Naive B cell (primary cell): Measurements from ENCODE around the gene IFNA5. TPM values are rescaled to one million over a fixed set of nuclear protein-coding genes. Genes with fewer than 3 reads are reported as not detected.

Source experiments
- ATAC-seq, 2 donors: fragments of 150-1000 bp; cut with Tn5 transposase; 2 replicates each; pipeline ENCODE4 v1.10.0; 2021; ENCODE audit warnings: low read depth in 2 of 2, mild to moderate bottlenecking in 2 of 2, moderate library complexity in 2 of 2
- DNase-seq: peaks from one replicate; pipeline ENCODE4 v3.0.0; 2022
- H3K27ac Mint-ChIP-seq, 6 donors: one replicate each; pipeline ENCODE4 v1.8.0; 2020 to 2022; ENCODE audit warnings: mild to moderate bottlenecking in 6 of 6, mixed read lengths in 6 of 6, moderate library complexity in 5 of 6, inconsistent platforms in 2 of 6
- H3K27me3 Mint-ChIP-seq, 3 donors: one replicate each; pipeline ENCODE4 v1.8.0; 2021 to 2022; ENCODE audit warnings: mixed read lengths in 3 of 3, mild to moderate bottlenecking in 1 of 3
- H3K36me3 Mint-ChIP-seq, 2 donors: one replicate each; pipeline ENCODE4 v1.8.0; 2020 to 2022; ENCODE audit warnings: mixed read lengths in 2 of 2, inconsistent platforms in 1 of 2, mild to moderate bottlenecking in 1 of 2
- H3K4me1 Mint-ChIP-seq, 3 donors: one replicate each; pipeline ENCODE4 v1.8.0; 2020 to 2022; ENCODE audit warnings: mixed read lengths in 3 of 3, inconsistent platforms in 1 of 3, mild to moderate bottlenecking in 1 of 3, moderate library complexity in 1 of 3
- H3K4me3 Mint-ChIP-seq, 8 donors: one replicate each; pipeline ENCODE4 v1.8.0; 2020 to 2022; ENCODE audit warnings: mild to moderate bottlenecking in 8 of 8, mixed read lengths in 8 of 8, moderate library complexity in 8 of 8, inconsistent platforms in 2 of 8
- H3K9me3 Mint-ChIP-seq, 7 donors: one replicate each; pipeline ENCODE4 v1.8.0; 2020 to 2022; ENCODE audit warnings: mixed read lengths in 7 of 7, mild to moderate bottlenecking in 5 of 7, inconsistent platforms in 2 of 7, moderate library complexity in 1 of 7
- polyA plus RNA-seq, 6 donors: library from polyadenylated mRNA; unstranded; fragments of 300-500 nt; fragmentation: Illumina TruSeq; gene quantifications; one replicate each; pipeline ENCODE4 v1.2.3, GENCODE V29; 2021; ENCODE audit warnings: low read depth in 6 of 6

IFNA5 gene
- polyA plus RNA-seq, 6 donors from 2014 or later, result not detected

GRCh38 chr9:21317956-21318923 lies 13.1 kb upstream of the IFNA5 start:
- Mint-ChIP-seq H3K27ac (peak overlapping the region in 1 of 6 donors; percentile 28), H3K4me3 (no peak overlapping the region), H3K4me1 (peaks cover 3 to 7% (median 6%) of the 10 kb centered on the region in 3 donors), H3K36me3 (no peaks in the 10 kb centered on the region), H3K9me3 (no peaks in the 10 kb centered on the region), H3K27me3 (peaks cover 0 to 12% (median 4%) of the 10 kb centered on the region in 3 donors)
- peak; percentile 18 for DNase-seq
- ATAC-seq, result peak; percentile 43 to 67

- Mint-ChIP-seq H3K27ac (no peak overlapping the region), H3K4me3 (no peak overlapping the region), H3K4me1 (no peaks in the 10 kb centered on the region), H3K27me3 (peaks cover 0 to 14% (median 4%) of the 10 kb centered on the region in 3 donors), H3K9me3 (no peaks in the 10 kb centered on the region), H3K36me3 (no peaks in the 10 kb centered on the region)
- DNase-seq, result no peak
- ATAC-seq, result no peak
Measured at GRCh38 chr9:21316860-21317259, 11.7 kb upstream of the IFNA5 start.

- H3K4me3 Mint-ChIP-seq, result no peak overlapping the region
- ATAC-seq (no peak), DNase-seq (no peak)
- H3K4me1 Mint-ChIP-seq, result no peaks in the 10 kb centered on the region
- no peak overlapping the region for H3K27ac Mint-ChIP-seq
- H3K36me3 Mint-ChIP-seq, result peaks cover 0 to 4% of the 10 kb centered on the region in 2 donors
- no peaks in the 10 kb centered on the region for H3K9me3 Mint-ChIP-seq
- H3K27me3 Mint-ChIP-seq, result peaks cover 0 to 20% (median 4%) of the 10 kb centered on the region in 3 donors
Measured at GRCh38 chr9:21316032-21316842, 11.1 kb upstream of the IFNA5 start.

GRCh38 chr9:21314152-21314551 lies 9.0 kb upstream of the IFNA5 start:
- peaks cover 0 to 4% of the 10 kb centered on the region in 2 donors for H3K36me3 Mint-ChIP-seq
- no peak overlapping the region for H3K4me3 Mint-ChIP-seq
- DNase-seq (no peak), ATAC-seq (no peak)
- H3K27ac Mint-ChIP-seq, result no peak overlapping the region
- no peaks in the 10 kb centered on the region for H3K9me3 Mint-ChIP-seq
- H3K4me1 Mint-ChIP-seq, result no peaks in the 10 kb centered on the region
- H3K27me3 Mint-ChIP-seq, result peaks cover 0 to 25% (median 10%) of the 10 kb centered on the region in 3 donors

- Mint-ChIP-seq H3K36me3 (peaks cover 0 to 4% of the 10 kb centered on the region in 2 donors), H3K4me1 (no peaks in the 10 kb centered on the region), H3K27me3 (peaks cover 10 to 25% (median 21%) of the 10 kb centered on the region in 3 donors), H3K9me3 (no peaks in the 10 kb centered on the region), H3K4me3 (no peak overlapping the region), H3K27ac (no peak overlapping the region)
- DNase-seq, result no peak
- ATAC-seq, result no peak
Measured at GRCh38 chr9:21311889-21312288, 6.8 kb upstream of the IFNA5 start.

GRCh38 chr9:21295992-21296391 lies 9.1 kb downstream of the IFNA5 start:
- Mint-ChIP-seq H3K27ac (no peak overlapping the region), H3K36me3 (no peaks in the 10 kb centered on the region), H3K27me3 (peaks cover 8 to 24% (median 19%) of the 10 kb centered on the region in 3 donors), H3K4me3 (peak overlapping the region in 1 of 8 donors; percentile 35), H3K4me1 (peaks cover 0 to 4% (median 0%) of the 10 kb centered on the region in 3 donors), H3K9me3 (no peaks in the 10 kb centered on the region)
- DNase-seq (no peak), ATAC-seq (no peak)

- Mint-ChIP-seq H3K4me1 (peaks cover 0 to 4% (median 0%) of the 10 kb centered on the region in 3 donors), H3K27ac (no peak overlapping the region), H3K27me3 (peaks cover 13 to 14% (median 14%) of the 10 kb centered on the region in 3 donors), H3K36me3 (no peaks in the 10 kb centered on the region), H3K4me3 (no peak overlapping the region), H3K9me3 (no peaks in the 10 kb centered on the region)
- ATAC-seq (peak in 1 of 2 donors; percentile 58), DNase-seq (no peak)
Measured at GRCh38 chr9:21294904-21295538, 10.1 kb downstream of the IFNA5 start.

GRCh38 chr9:21294364-21294774 lies 10.7 kb downstream of the IFNA5 start:
- Mint-ChIP-seq H3K36me3 (no peaks in the 10 kb centered on the region), H3K4me3 (no peak overlapping the region), H3K27ac (no peak overlapping the region), H3K4me1 (peaks cover 0 to 4% (median 0%) of the 10 kb centered on the region in 3 donors), H3K27me3 (peaks cover 13 to 14% (median 13%) of the 10 kb centered on the region in 3 donors), H3K9me3 (no peaks in the 10 kb centered on the region)
- DNase-seq, result no peak
- no peak for ATAC-seq

GRCh38 chr9:21289848-21290247 lies 15.3 kb downstream of the IFNA5 start:
- H3K27me3 Mint-ChIP-seq, result peaks cover 13 to 36% (median 24%) of the 10 kb centered on the region in 3 donors
- no peak overlapping the region for H3K4me3 Mint-ChIP-seq

GRCh38 chr9:21287280-21287679 lies 17.8 kb downstream of the IFNA5 start:
- Mint-ChIP-seq H3K4me1 (no peaks in the 10 kb centered on the region), H3K27ac (peak overlapping the region in 1 of 6 donors; percentile 40), H3K4me3 (no peak overlapping the region), H3K9me3 (peaks cover 0 to 3% (median 0%) of the 10 kb centered on the region in 7 donors), H3K36me3 (no peaks in the 10 kb centered on the region), H3K27me3 (peaks cover 9 to 28% (median 16%) of the 10 kb centered on the region in 3 donors)
- ATAC-seq (no peak), DNase-seq (no peak)

More at GRCh38 chr9:21289848-21290247, 15.3 kb downstream of the IFNA5 start:
- DNase-seq, result no peak
- no peaks in the 10 kb centered on the region for H3K36me3 Mint-ChIP-seq
- H3K27ac Mint-ChIP-seq, result no peak overlapping the region
- no peak for ATAC-seq
- no peaks in the 10 kb centered on the region for H3K4me1 Mint-ChIP-seq
- H3K9me3 Mint-ChIP-seq, result peaks cover 0 to 3% (median 0%) of the 10 kb centered on the region in 7 donors

GRCh38 chr9:21286659-21287058 lies 18.5 kb downstream of the IFNA5 start:
- ATAC-seq (no peak), DNase-seq (no peak)
- Mint-ChIP-seq H3K4me1 (no peaks in the 10 kb centered on the region), H3K36me3 (no peaks in the 10 kb centered on the region), H3K4me3 (no peak overlapping the region), H3K27ac (no peak overlapping the region), H3K27me3 (peaks cover 9 to 28% (median 16%) of the 10 kb centered on the region in 3 donors), H3K9me3 (peaks cover 0 to 3% (median 0%) of the 10 kb centered on the region in 7 donors)

- no peaks in the 10 kb centered on the region for H3K4me1 Mint-ChIP-seq
- H3K9me3 Mint-ChIP-seq, result peaks cover 0 to 3% (median 0%) of the 10 kb centered on the region in 7 donors
- peaks cover 9 to 28% (median 16%) of the 10 kb centered on the region in 3 donors for H3K27me3 Mint-ChIP-seq
- peak overlapping the region in 1 of 8 donors; percentile 47 for H3K4me3 Mint-ChIP-seq
- H3K36me3 Mint-ChIP-seq, result no peaks in the 10 kb centered on the region
- ATAC-seq (no peak), DNase-seq (no peak)
- no peak overlapping the region for H3K27ac Mint-ChIP-seq
Measured at GRCh38 chr9:21286099-21286498, 19.0 kb downstream of the IFNA5 start.

- Mint-ChIP-seq H3K9me3 (peaks cover 0 to 2% (median 0%) of the 10 kb centered on the region in 7 donors), H3K4me1 (no peaks in the 10 kb centered on the region), H3K4me3 (no peak overlapping the region), H3K36me3 (no peaks in the 10 kb centered on the region), H3K27ac (no peak overlapping the region), H3K27me3 (peaks cover 4 to 31% (median 15%) of the 10 kb centered on the region in 3 donors)
- DNase-seq (no peak), ATAC-seq (no peak)
Measured at GRCh38 chr9:21281275-21281674, 23.8 kb downstream of the IFNA5 start.
